DOHH2 (cell line): ENCODE data around the gene KLHL9.

Experiments
- H3F3A ChIP-seq: fragments of 200-600 bp; sonication (generic), shearing (Covaris generic); 2 replicates; pipeline ENCODE4 v1.6.0; 2016; ENCODE audit warnings: antibody characterized with exemption, mild to moderate bottlenecking; ENCODE audit not compliant: control insufficient read depth, insufficient read depth
- H3K27ac ChIP-seq: fragments of 200-600 bp; sonication (generic); 2 replicates; pipeline ENCODE4 v1.5.1; 2014; ENCODE audit warnings: low read depth, mild to moderate bottlenecking, low read length, moderate library complexity
- H3K27me3 ChIP-seq: fragments of 200-600 bp; sonication (generic); 2 replicates; pipeline ENCODE4 v1.6.1; 2014; ENCODE audit warnings: mild to moderate bottlenecking, low read length, mixed read lengths; ENCODE audit not compliant: control insufficient read depth
- H3K36me3 ChIP-seq: fragments of 200-600 bp; sonication (generic); 2 replicates; pipeline ENCODE4 v1.6.1; 2014; ENCODE audit warnings: mild to moderate bottlenecking, low read length, moderate library complexity, mixed read lengths; ENCODE audit not compliant: control insufficient read depth
- H3K4me1 ChIP-seq: fragments of 200-600 bp; sonication (generic); 2 replicates; pipeline ENCODE4 v1.6.1; 2014; ENCODE audit warnings: mild to moderate bottlenecking, low read length, mixed read lengths; ENCODE audit not compliant: control insufficient read depth
- H3K4me2 ChIP-seq: fragments of 200-600 bp; sonication (generic); 2 replicates; pipeline ENCODE4 v1.6.0; 2014; ENCODE audit warnings: mild to moderate bottlenecking, low read length, moderate library complexity
- H3K4me3 ChIP-seq: fragments of 200-600 bp; sonication (generic); 2 replicates; pipeline ENCODE4 v1.5.1; 2014; ENCODE audit warnings: mild to moderate bottlenecking, low read length, mixed read lengths
- H3K79me2 ChIP-seq: fragments of 200-600 bp; sonication (generic); 2 replicates; pipeline ENCODE4 v1.6.1; 2014; ENCODE audit warnings: mild to moderate bottlenecking, low read length, mixed read lengths; ENCODE audit not compliant: control insufficient read depth
- H3K9me2 ChIP-seq: fragments of 200-600 bp; sonication (generic); replicated peaks from 2 replicates; pipeline ENCODE4 v1.6.1; 2014; ENCODE audit warnings: mild to moderate bottlenecking, low read length, mixed read lengths; ENCODE audit not compliant: control insufficient read depth
- H3K9me3 ChIP-seq: fragments of 200-600 bp; sonication (generic); 2 replicates; pipeline ENCODE4 v1.6.1; 2014; ENCODE audit warnings: antibody characterized with exemption, low read length, mixed read lengths; ENCODE audit not compliant: control insufficient read depth, insufficient read depth
- H4K20me1 ChIP-seq: fragments of 200-600 bp; sonication (generic); 2 replicates; pipeline ENCODE4 v1.6.0; 2014; ENCODE audit warnings: low read depth, mild to moderate bottlenecking, antibody characterized with exemption, low read length, moderate library complexity; ENCODE audit not compliant: control insufficient read depth, insufficient read depth
- CTCF ChIP-seq: fragments of 200-600 bp; sonication (generic); IDR thresholded peaks from one replicate; pipeline ENCODE4 v1.5.1; 2014; ENCODE audit warnings: antibody characterized with exemption, mild to moderate bottlenecking, low read depth, low read length; ENCODE audit not compliant: poor library complexity, severe bottlenecking
- EZH2phosphoT487 ChIP-seq: fragments of 200-600 bp; sonication (generic); IDR thresholded peaks from 2 replicates; pipeline ENCODE4 v1.6.1; 2017; ENCODE audit warnings: borderline replicate concordance, mild to moderate bottlenecking, antibody characterized with exemption, low read length, moderate library complexity, mixed read lengths

KLHL9 gene

GRCh38 chr9:21294364-21294774 lies 40.8 kb downstream of the KLHL9 start:
- Histone ChIP-seq H3K4me3 (no peak overlapping the region), H3K4me2 (no peak overlapping the region), H3K36me3 (no peaks in the 10 kb centered on the region), H3F3A (no peaks in the 10 kb centered on the region), H3K27me3 (peaks cover 14% of the 10 kb centered on the region), H4K20me1 (no peaks in the 10 kb centered on the region), H3K9me2 (no peaks in the 10 kb centered on the region), H3K4me1 (no peaks in the 10 kb centered on the region), H3K27ac (no peak overlapping the region), H3K79me2 (no peaks in the 10 kb centered on the region), H3K9me3 (no peaks in the 10 kb centered on the region)
- TF ChIP-seq EZH2phosphoT487 (no peak), CTCF (no peak)

GRCh38 chr9:21289848-21290247 lies 45.4 kb downstream of the KLHL9 start:
- Histone ChIP-seq H3K9me2 (no peaks in the 10 kb centered on the region), H3F3A (no peaks in the 10 kb centered on the region), H3K79me2 (no peaks in the 10 kb centered on the region), H3K4me2 (no peak overlapping the region), H3K27me3 (peaks cover 9% of the 10 kb centered on the region), H4K20me1 (no peaks in the 10 kb centered on the region), H3K4me1 (no peaks in the 10 kb centered on the region), H3K36me3 (no peaks in the 10 kb centered on the region), H3K4me3 (no peak overlapping the region), H3K9me3 (no peaks in the 10 kb centered on the region), H3K27ac (no peak overlapping the region)
- no peak for TF ChIP-seq EZH2phosphoT487
- TF ChIP-seq CTCF, result no peak

GRCh38 chr9:21287280-21287679 lies 47.9 kb downstream of the KLHL9 start:
- Histone ChIP-seq H3K4me2 (no peak overlapping the region), H3K4me3 (no peak overlapping the region), H3K4me1 (no peaks in the 10 kb centered on the region), H3K9me3 (no peaks in the 10 kb centered on the region), H3K27me3 (no peaks in the 10 kb centered on the region), H3K9me2 (no peaks in the 10 kb centered on the region), H3K27ac (no peak overlapping the region), H3K79me2 (no peaks in the 10 kb centered on the region), H3K36me3 (no peaks in the 10 kb centered on the region), H3F3A (no peaks in the 10 kb centered on the region), H4K20me1 (no peaks in the 10 kb centered on the region)
- no peak for TF ChIP-seq EZH2phosphoT487
- TF ChIP-seq CTCF, result no peak

GRCh38 chr9:21286659-21287058 lies 48.5 kb downstream of the KLHL9 start:
- Histone ChIP-seq H3K27ac (no peak overlapping the region), H3K27me3 (no peaks in the 10 kb centered on the region), H3K79me2 (no peaks in the 10 kb centered on the region), H3K9me2 (no peaks in the 10 kb centered on the region), H3K36me3 (no peaks in the 10 kb centered on the region), H3K4me2 (no peak overlapping the region), H3K4me1 (no peaks in the 10 kb centered on the region), H3F3A (no peaks in the 10 kb centered on the region), H4K20me1 (no peaks in the 10 kb centered on the region), H3K9me3 (no peaks in the 10 kb centered on the region), H3K4me3 (no peak overlapping the region)
- no peak for TF ChIP-seq EZH2phosphoT487
- TF ChIP-seq CTCF, result no peak
